ENCODE results near the gene DUSP10.

GRCh38 chr1:221776495-221777301 is 34.8 kb upstream of the DUSP10 start:
- no peak for TF ChIP-seq POLR2A (IDR thresholded peaks at IDR 0.05)
- no peak for TF ChIP-seq CTCF (IDR thresholded peaks at IDR 0.05)

All from Peyer's patch (tissue), 4 donors.